Measurements from ENCODE around the gene COL26A1. TPM values are rescaled to one million over a fixed set of nuclear protein-coding genes. Genes with fewer than 3 reads are reported as not detected.
A peak's percentile ranks its signal among the peaks of the same experiment; 100 is the strongest.

Gene COL26A1
- total RNA-seq, 1 donor = not detected

DNA sequence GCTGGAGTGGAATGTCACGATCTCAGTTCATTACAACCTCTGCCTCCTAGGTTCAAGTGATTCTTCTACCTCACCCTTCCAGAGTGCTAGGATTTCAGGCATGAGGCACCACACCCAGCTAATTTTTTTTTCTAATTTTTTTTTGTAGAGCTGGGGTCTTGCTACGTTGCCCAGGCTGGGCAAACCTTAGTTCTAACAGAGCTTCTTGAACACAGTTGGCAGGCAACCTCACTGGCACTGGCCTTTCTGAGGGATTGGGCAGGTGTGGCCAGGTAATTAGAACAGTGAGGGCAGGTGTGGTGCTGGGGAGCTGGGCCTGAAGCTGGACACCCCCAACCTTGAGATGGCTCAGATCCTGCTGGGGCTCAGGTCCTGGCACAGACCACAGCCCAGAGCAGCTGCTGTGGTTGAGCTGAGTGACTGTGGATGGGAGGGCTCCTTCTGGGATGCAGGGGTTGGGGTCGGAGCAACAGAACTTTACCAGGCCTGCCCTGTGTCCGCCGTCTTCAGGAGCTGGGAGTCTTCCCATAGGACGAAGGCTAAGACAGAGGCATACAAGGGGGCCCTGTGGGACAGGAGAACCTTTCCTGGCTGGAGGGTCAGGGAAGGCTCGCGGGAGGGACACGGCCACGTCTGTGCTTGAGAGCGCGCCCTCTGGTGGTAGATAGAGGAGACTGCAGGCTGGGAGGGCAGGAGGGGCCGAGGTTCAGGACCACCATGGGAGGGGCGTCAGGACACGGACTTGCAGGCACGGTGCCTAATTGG is 48.2 kb downstream of the COL26A1 start:
- H3K4me3 ChIP-seq (ENCODE audit: low read depth, low read length) = no peak overlapping the region
- TF ChIP-seq, protein P1, sequence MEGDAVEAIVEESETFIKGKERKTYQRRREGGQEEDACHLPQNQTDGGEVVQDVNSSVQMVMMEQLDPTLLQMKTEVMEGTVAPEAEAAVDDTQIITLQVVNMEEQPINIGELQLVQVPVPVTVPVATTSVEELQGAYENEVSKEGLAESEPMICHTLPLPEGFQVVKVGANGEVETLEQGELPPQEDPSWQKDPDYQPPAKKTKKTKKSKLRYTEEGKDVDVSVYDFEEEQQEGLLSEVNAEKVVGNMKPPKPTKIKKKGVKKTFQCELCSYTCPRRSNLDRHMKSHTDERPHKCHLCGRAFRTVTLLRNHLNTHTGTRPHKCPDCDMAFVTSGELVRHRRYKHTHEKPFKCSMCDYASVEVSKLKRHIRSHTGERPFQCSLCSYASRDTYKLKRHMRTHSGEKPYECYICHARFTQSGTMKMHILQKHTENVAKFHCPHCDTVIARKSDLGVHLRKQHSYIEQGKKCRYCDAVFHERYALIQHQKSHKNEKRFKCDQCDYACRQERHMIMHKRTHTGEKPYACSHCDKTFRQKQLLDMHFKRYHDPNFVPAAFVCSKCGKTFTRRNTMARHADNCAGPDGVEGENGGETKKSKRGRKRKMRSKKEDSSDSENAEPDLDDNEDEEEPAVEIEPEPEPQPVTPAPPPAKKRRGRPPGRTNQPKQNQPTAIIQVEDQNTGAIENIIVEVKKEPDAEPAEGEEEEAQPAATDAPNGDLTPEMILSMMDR (IDR thresholded peaks at IDR 0.05; ENCODE audit: insufficient read depth, low read length) = peak; percentile 77
- peak; percentile 6 for DNase-seq (ENCODE audit: low read depth)

DNA sequence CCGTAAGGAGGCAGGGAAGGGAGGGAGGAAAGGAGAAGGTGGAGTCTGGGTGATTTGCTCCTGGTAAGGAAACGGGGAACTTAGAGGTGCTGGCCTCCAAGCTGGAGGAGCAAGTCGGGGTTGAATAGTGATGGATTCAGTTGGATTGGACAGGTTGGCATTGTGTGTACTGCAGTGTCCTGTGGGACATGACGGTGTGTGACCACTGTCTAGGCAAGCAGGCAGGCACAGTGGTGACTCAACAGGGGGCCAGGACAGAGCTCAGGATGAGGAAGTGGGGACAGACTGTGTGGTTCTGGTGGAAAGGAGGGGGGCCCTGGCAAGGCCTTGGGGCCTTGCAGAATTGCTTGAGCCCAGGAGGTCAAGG is 48.8 kb downstream of the COL26A1 start:
- TF ChIP-seq, protein P1 (IDR thresholded peaks at IDR 0.05; ENCODE audit: insufficient read depth, low read length) = no peak
- no peak for DNase-seq (ENCODE audit: low read depth)

GRCh38 chr7:101412976-101413375 is 50.3 kb downstream of the COL26A1 start:
- no peak overlapping the region for H3K4me3 ChIP-seq (ENCODE audit: low read depth, low read length)
- no peak for DNase-seq (ENCODE audit: low read depth)
- TF ChIP-seq, protein P1 (IDR thresholded peaks at IDR 0.05; ENCODE audit: insufficient read depth, low read length) = no peak

More for the DNA sequence above, 48.8 kb downstream of the COL26A1 start:
- H3K4me3 ChIP-seq (ENCODE audit: low read depth, low read length) = no peak overlapping the region

- H3K4me3 ChIP-seq (ENCODE audit: low read depth, low read length) = no peak overlapping the region
- TF ChIP-seq, protein P1 (IDR thresholded peaks at IDR 0.05; ENCODE audit: insufficient read depth, low read length) = no peak
- no peak for DNase-seq (ENCODE audit: low read depth)
These were observed 56.0 kb downstream of the COL26A1 start for GRCh38 chr7:101418694-101419093.

DNA sequence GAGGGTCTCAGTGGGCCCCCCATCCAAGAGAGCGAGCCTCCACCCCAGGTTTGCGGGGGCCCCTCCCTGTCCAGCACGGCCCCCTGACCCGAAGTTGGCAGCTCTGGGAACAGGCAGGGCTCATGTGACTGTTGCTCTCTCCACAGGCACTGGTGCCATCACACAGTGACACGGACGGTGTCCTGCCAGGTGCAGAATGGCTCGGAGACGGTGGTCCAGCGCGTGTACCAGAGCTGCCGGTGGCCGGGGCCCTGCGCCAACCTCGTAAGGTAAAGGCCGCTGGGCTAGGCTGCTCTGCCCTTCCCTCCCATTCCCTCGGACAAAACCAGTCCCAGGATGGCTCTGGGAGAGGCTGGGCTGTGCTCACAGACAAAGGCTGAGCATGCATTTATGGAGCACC is 57.2 kb downstream of the COL26A1 start:
- no peak for DNase-seq (ENCODE audit: low read depth)
- TF ChIP-seq, protein P1 (IDR thresholded peaks at IDR 0.05; ENCODE audit: insufficient read depth, low read length) = no peak

GRCh38 chr7:101420436-101420835 is 57.8 kb downstream of the COL26A1 start:
- H3K4me3 ChIP-seq (ENCODE audit: low read depth, low read length) = no peak overlapping the region
- TF ChIP-seq, protein P1 (IDR thresholded peaks at IDR 0.05; ENCODE audit: insufficient read depth, low read length) = no peak
- DNase-seq (ENCODE audit: low read depth) = no peak

More for the DNA sequence above, 57.2 kb downstream of the COL26A1 start:
- no peak overlapping the region for H3K4me3 ChIP-seq (ENCODE audit: low read depth, low read length)
